Immature natural killer cell (primary cell): ENCODE results near the gene RGS9. TPM values are rescaled to one million over a fixed set of nuclear protein-coding genes. Genes with fewer than 3 reads are reported as not detected.
A peak's percentile ranks its signal among the peaks of the same experiment; 100 is the strongest.

Experiments
- DNase-seq, 3 donors: peaks; one replicate each; pipeline ENCODE4 v3.0.0; 2022; ENCODE audit warnings: mixed read lengths in 1 of 3
- H3K27ac Mint-ChIP-seq, 6 donors: one replicate each; pipeline ENCODE4 v1.8.0; 2020; ENCODE audit warnings: mixed read lengths in 6 of 6, mild to moderate bottlenecking in 5 of 6, inconsistent platforms in 4 of 6, moderate library complexity in 3 of 6
- H3K27me3 Mint-ChIP-seq, 3 donors: one replicate each; pipeline ENCODE4 v1.8.0; 2020 to 2021; ENCODE audit warnings: low read depth in 3 of 3, mild to moderate bottlenecking in 3 of 3, mixed read lengths in 3 of 3, moderate library complexity in 3 of 3, inconsistent platforms in 1 of 3
- H3K36me3 Mint-ChIP-seq, 3 donors: one replicate each; pipeline ENCODE4 v1.8.0; 2020; ENCODE audit warnings: mixed read lengths in 3 of 3, inconsistent platforms in 2 of 3, mild to moderate bottlenecking in 2 of 3
- H3K4me1 Mint-ChIP-seq, 2 donors: one replicate each; pipeline ENCODE4 v1.8.0; 2020; ENCODE audit warnings: inconsistent platforms in 2 of 2, mild to moderate bottlenecking in 2 of 2, mixed read lengths in 2 of 2, moderate library complexity in 1 of 2
- H3K4me3 Mint-ChIP-seq, 5 donors: one replicate each; pipeline ENCODE4 v1.8.0; 2020; ENCODE audit warnings: mild to moderate bottlenecking in 5 of 5, mixed read lengths in 5 of 5, inconsistent platforms in 3 of 5, moderate library complexity in 3 of 5
- H3K9me3 Mint-ChIP-seq, 6 donors: one replicate each; pipeline ENCODE4 v1.8.0; 2020; ENCODE audit warnings: mild to moderate bottlenecking in 6 of 6, mixed read lengths in 6 of 6, inconsistent platforms in 4 of 6, moderate library complexity in 3 of 6
- polyA plus RNA-seq, 3 donors: library from polyadenylated mRNA; unstranded; fragments of 300-500 nt; fragmentation: Illumina TruSeq; gene quantifications; one replicate each; pipeline ENCODE4 v1.2.3, GENCODE V29; 2021

Gene RGS9
- polyA plus RNA-seq, 3 donors from 2014 or later = 16.9 to 30.3 (median 17.5) TPM

DNA sequence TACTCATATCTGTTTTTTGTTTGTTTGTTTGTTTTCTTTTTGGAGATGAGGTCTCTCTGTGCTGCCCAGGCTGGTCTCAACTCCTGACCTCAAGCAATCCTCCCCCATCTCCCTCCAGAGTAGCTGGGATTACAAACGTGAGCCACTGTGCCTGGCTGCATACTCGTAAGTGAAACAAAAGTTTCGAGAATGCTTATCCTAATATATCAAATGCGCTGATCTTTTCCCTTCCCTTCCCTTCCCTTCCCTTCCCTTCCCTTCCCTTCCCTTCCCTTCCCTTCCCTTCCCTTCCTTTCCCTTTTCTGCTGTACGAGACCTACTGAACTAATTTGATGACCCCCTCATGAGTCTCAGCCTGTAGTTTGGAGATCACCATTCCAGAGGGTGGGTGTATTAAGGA, 122.1 kb downstream of the RGS9 start:
- Mint-ChIP-seq H3K27me3 (peaks cover 3 to 10% (median 4%) of the 10 kb centered on the region in 3 donors), H3K4me3 (no peak overlapping the region), H3K27ac (no peak overlapping the region), H3K36me3 (no peaks in the 10 kb centered on the region), H3K9me3 (peaks cover 0 to 5% (median 0%) of the 10 kb centered on the region in 6 donors), H3K4me1 (peaks cover 9 to 11% of the 10 kb centered on the region in 2 donors)
- DNase-seq = no peak

DNA sequence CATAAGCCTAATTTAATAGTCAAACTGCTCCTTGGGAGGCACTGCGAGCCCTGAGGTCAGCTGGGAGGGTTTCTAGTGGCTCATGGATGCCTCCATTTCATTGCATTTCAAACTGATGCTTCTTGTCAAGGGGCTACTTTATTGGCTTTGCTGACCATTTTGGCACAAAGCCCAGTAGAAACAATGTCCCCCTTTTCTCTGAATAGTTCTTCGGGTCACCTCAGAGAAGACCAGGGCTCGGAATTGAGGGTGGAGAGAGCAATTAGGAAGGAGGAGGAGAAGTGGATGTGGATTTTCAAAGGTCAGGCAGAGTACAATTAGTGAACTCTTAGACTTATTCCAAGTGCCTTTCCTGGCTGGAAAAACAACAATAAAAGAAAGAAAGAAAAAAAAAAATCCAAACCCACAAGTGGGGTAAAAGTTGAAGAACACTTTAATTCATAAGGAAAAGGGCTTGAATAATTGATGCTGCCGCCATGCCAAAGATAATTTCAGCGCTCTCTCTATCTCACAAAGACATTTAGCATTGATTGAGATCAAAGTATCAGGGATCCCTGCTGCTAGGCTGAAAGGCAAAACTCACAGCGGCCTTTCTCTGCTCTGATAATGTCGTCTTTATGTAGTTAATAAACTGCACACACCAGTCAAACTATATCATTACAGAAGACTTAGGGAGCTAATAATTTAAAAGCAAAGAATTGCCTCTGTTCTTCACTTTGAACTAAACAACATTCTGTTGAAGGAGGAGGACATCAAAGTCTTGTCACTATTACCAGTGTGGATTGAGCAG, 122.7 kb downstream of the RGS9 start:
- Mint-ChIP-seq H3K27me3 (peaks cover 3 to 8% (median 4%) of the 10 kb centered on the region in 3 donors), H3K4me1 (peaks cover 9 to 11% of the 10 kb centered on the region in 2 donors), H3K27ac (no peak overlapping the region), H3K36me3 (no peaks in the 10 kb centered on the region), H3K9me3 (peaks cover 0 to 5% (median 0%) of the 10 kb centered on the region in 6 donors), H3K4me3 (no peak overlapping the region)
- DNase-seq = no peak

DNA sequence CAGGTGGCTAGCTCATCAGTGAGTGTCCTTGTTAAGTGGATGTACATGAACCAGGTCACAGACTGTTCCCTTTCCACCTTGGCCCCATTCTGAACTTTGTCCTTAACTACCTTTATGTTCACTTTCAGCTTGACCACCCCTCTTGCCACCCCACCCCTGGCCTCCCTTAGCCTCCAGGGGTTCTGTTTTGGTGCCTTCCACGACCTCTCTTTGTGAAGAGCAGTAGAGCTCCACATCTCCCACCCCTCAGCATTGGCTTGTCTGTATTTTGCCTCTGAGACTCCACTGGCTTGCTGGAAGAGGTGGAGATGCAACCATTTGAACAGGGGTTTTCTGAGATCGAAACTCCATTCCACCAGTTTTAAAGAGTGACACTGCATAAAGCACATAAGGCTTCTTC, 123.5 kb downstream of the RGS9 start:
- peaks cover 0 to 5% (median 0%) of the 10 kb centered on the region in 6 donors for H3K9me3 Mint-ChIP-seq
- H3K27me3 Mint-ChIP-seq = peaks cover 3 to 8% (median 4%) of the 10 kb centered on the region in 3 donors
- H3K36me3 Mint-ChIP-seq = no peaks in the 10 kb centered on the region
- DNase-seq = no peak
- H3K4me1 Mint-ChIP-seq = peaks cover 13 to 16% of the 10 kb centered on the region in 2 donors
- no peak overlapping the region for H3K27ac Mint-ChIP-seq
- H3K4me3 Mint-ChIP-seq = no peak overlapping the region

DNA sequence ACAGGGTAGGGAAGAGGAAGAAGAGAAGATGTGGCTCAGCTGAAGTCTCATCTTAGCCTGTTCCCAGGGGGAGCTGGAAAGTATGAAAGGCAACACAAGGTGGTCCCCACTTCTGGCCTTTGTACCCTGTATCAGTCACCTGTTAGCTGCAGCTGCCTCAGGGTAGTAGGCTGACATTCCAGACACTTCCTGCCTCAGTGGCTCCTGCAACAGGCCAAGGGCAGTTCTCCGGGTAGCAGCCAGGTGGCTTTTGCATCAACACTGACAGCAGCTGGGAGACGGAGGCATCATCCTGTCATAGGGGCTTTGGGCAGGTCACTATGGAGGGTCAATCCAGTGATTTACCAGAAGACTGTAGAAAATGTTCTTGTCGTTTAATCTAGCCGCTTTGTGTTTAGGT, 124.0 kb downstream of the RGS9 start:
- no peak overlapping the region for H3K27ac Mint-ChIP-seq
- peaks cover 15 to 19% of the 10 kb centered on the region in 2 donors for H3K4me1 Mint-ChIP-seq
- peaks cover 0 to 6% (median 0%) of the 10 kb centered on the region in 6 donors for H3K9me3 Mint-ChIP-seq
- peaks cover 3 to 6% (median 4%) of the 10 kb centered on the region in 3 donors for H3K27me3 Mint-ChIP-seq
- H3K4me3 Mint-ChIP-seq = no peak overlapping the region
- DNase-seq = no peak
- no peaks in the 10 kb centered on the region for H3K36me3 Mint-ChIP-seq

DNA sequence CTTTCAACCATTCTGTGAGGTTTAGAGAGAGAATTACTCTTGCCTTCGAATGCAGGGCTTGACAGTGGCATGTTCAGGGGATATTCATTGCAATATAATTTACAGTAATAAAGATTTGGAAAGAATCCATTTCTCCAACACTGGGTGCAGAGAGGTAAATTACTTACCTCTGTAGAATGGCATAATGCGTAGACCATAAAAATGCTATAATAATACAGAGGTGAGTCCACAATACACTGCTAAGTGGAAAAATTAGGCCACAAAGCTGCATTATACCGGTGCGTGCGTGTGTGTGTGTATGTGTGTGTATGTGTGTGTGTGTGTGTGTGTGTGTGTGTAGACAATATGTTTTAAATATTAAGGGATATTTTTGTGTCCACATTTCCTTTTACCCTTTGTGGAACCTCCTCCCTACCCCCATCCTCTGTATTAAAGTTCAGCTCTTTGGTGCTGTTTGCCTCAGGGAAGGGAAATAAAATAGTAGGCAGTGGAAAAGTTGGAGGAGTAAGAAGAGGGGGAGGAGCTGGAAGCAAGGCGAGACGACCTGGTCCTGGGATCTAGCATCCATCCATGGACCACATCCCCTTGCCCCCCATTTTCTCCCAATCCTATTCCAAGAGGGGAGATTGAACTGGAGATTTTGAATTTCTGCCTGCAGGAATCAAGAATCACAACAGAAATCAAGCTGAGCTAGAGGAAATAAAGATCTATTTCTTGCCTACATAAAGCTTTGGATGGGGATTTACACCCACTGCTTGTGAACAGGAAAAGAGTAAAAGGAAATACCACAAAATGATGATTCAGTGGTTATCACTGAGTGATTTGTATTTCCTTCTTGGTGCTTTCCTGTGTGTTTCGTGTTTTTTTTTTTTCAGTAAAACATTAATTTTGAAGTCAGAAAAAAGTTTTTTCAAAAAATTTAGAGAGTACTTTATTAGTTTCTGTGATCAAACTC, 124.8 kb downstream of the RGS9 start:
- peaks cover 15 to 19% of the 10 kb centered on the region in 2 donors for H3K4me1 Mint-ChIP-seq
- H3K27ac Mint-ChIP-seq = peak overlapping the region in 1 of 6 donors; percentile 13
- peaks cover 3 to 5% (median 4%) of the 10 kb centered on the region in 3 donors for H3K27me3 Mint-ChIP-seq
- no peak for DNase-seq
- peaks cover 0 to 2% (median 0%) of the 10 kb centered on the region in 6 donors for H3K9me3 Mint-ChIP-seq
- no peak overlapping the region for H3K4me3 Mint-ChIP-seq
- no peaks in the 10 kb centered on the region for H3K36me3 Mint-ChIP-seq

DNA sequence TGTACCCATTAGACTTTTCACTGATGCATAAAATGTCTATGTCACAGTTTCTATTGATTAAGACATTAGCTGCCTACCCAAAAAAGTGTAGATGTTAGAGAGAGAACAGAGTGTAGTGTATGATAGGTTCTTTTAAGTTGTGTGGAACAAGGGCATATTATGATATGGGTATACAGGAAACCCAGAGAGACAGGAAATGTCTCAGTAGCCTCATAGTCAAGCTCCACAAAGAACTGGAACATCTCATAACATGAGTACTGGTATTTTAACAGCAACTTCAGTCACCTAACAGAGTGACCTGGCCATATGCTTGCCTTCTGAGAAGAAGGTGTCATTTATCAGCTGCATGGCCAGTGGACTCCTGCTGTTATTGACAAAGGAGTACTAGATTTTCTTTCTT, 128.1 kb downstream of the RGS9 start:
- H3K9me3 Mint-ChIP-seq = peaks cover 0 to 2% (median 0%) of the 10 kb centered on the region in 6 donors

DNA sequence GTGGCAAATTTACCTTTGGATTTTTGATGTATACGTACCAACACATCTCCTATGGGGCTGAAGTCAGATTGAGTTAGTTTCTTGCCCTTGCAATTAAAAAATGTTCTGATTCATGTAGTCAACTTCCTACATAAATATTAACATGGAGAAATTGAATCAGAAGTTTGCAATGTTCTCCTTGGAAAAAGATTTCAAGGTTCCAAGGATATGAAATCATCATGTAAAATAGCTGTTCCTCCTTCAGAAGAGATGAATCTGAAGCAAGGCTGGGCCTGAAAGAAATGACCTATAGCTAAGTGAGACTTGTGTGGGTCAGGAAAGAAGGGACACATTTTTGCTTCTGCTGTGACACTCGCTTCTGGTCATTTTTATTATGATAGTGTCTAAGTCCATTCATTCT, 131.7 kb downstream of the RGS9 start:
- no peak overlapping the region for H3K4me3 Mint-ChIP-seq
- peaks cover 6 to 8% of the 10 kb centered on the region in 2 donors for H3K4me1 Mint-ChIP-seq
- peaks cover 5 to 14% (median 10%) of the 10 kb centered on the region in 3 donors for H3K27me3 Mint-ChIP-seq
- H3K27ac Mint-ChIP-seq = no peak overlapping the region
- no peak for DNase-seq
- H3K36me3 Mint-ChIP-seq = no peaks in the 10 kb centered on the region
- H3K9me3 Mint-ChIP-seq = peaks cover 0 to 2% (median 0%) of the 10 kb centered on the region in 6 donors

More for the DNA sequence above, 128.1 kb downstream of the RGS9 start:
- H3K4me1 Mint-ChIP-seq = peaks cover 15 to 19% of the 10 kb centered on the region in 2 donors
- peaks cover 4 to 8% (median 8%) of the 10 kb centered on the region in 3 donors for H3K27me3 Mint-ChIP-seq
- no peaks in the 10 kb centered on the region for H3K36me3 Mint-ChIP-seq
- no peak overlapping the region for H3K4me3 Mint-ChIP-seq
- DNase-seq = no peak
- no peak overlapping the region for H3K27ac Mint-ChIP-seq

DNA sequence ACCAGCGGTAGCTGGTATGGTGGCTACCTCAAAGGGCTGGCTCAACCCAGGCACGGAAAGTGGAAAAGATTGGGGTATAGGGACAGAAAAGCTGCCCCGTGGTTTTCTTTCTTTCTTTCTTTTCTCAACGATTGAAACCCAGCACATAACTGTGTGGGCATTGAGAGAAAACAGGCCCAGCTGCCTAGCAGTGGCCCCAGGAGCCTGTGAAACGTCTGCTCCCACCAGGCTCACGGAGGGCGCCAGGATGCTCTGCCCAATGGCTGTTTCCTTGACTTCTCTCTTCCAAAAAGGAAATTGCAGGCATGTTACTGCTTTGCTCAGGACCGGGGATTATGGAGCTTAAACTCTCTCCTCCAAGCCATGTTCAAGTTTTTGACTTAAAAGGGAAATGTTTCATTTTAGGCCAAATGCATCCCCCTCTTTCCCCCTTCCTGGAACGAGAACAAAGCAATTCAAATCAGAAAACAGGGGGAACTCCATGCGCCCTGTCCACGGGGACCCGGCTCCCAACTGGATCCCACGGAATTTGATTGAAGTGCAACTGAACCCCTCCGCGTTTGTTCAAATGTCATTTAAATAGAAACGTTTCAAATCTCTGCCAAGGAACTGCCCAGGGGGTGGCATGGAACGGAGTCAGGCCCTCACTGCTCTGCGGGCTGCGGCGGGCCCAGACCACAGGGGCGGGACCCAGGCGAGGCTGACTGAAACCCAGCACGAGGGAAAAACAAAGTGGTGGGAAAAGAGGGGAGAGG, 133.5 kb downstream of the RGS9 start:
- no peaks in the 10 kb centered on the region for H3K36me3 Mint-ChIP-seq
- H3K27me3 Mint-ChIP-seq = peaks cover 5 to 18% (median 10%) of the 10 kb centered on the region in 3 donors
- DNase-seq = no peak
- peaks cover 2 to 3% of the 10 kb centered on the region in 2 donors for H3K4me1 Mint-ChIP-seq
- H3K27ac Mint-ChIP-seq = no peak overlapping the region
- H3K9me3 Mint-ChIP-seq = peaks cover 0 to 2% (median 0%) of the 10 kb centered on the region in 6 donors
- no peak overlapping the region for H3K4me3 Mint-ChIP-seq

DNA sequence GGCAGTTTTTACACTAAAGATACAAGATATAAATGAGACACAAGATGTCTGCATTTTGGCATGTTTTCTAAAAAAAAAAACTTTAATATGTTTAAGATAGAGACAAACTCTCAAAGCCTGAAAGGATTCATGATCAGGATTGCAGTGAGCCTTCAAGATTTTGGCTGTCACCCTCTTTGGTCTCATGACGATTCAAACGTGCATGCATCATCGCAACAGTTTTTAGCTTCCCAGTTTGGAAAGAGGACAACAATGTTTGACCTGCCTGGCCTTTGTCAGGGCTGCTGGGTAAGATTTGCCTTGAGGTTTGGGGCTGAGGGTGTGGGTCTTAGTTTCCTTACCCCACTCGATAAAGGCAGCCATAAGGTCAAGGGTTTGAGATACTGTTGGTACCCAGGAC, 134.1 kb downstream of the RGS9 start:
- Mint-ChIP-seq H3K36me3 (no peaks in the 10 kb centered on the region), H3K9me3 (no peaks in the 10 kb centered on the region), H3K4me1 (no peaks in the 10 kb centered on the region), H3K27me3 (peaks cover 5 to 18% (median 10%) of the 10 kb centered on the region in 3 donors), H3K4me3 (no peak overlapping the region), H3K27ac (no peak overlapping the region)
- no peak for DNase-seq

Other genes starting within 250 kb of the RGS9 start
- 1 to 10 TPM in 2 of 3 donors, under 1 TPM in 1; 0.58 to 2.3 (median 2.2) TPM for gene LRRC37A3, start 217.9 kb upstream of the RGS9 start, polyA plus RNA-seq
- 10 to 100 TPM; 40.0 to 58.3 (median 51.7) TPM for gene GNA13, start 80.6 kb upstream of the RGS9 start, polyA plus RNA-seq